HG03457 (cell line): ENCODE measurements around the gene CADPS.

Experiments
- ATAC-seq: cut with Tn5 transposase; IDR thresholded peaks from one replicate; pipeline ENCODE4 v1.9.1; 2021; ENCODE audit warnings: moderate number of reproducible peaks; ENCODE audit not compliant: unreplicated experiment

The CADPS gene

DNA sequence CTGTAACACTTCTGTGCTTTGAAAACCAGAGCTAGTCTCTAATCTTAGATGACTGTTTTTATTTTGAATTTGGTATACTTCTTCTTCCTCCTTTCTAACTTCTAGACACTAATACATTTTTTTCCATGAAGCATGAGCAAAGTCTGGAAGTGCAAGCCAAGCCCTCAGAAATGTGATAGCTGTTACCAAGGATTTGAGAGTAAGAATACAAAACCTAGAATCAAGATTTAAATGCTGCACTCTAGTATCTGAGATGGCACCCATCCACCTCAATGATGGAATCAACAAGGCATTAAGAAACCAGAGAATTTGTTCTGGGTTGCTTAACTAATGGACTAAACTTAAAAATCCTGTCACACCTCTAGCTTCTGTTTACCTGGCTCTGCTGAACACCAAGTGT, 511.0 kb downstream of the CADPS start:
- ATAC-seq, result no peak

DNA sequence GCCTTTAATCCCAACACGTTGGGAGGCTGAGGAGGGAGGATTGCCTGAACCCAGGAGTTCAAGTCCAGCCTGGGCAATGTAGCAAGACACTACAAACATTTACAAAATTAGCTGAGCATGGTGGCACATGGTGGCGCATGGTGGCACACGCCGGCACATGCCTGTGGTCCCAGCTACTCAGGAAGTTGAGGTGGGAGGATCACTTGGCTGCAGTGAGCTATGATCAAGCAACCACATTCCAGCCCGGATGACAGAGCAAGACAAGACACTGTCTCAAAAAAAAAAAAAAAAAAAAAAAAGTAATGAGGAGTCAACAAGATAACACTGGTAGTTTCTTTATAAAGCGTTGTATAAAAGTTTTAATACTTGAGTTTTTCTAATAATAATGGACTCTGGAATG, 511.9 kb downstream of the CADPS start:
- no peak for ATAC-seq

GRCh38 chr3:62361824-62362223, 513.4 kb downstream of the CADPS start:
- peak; percentile 19 for ATAC-seq

DNA sequence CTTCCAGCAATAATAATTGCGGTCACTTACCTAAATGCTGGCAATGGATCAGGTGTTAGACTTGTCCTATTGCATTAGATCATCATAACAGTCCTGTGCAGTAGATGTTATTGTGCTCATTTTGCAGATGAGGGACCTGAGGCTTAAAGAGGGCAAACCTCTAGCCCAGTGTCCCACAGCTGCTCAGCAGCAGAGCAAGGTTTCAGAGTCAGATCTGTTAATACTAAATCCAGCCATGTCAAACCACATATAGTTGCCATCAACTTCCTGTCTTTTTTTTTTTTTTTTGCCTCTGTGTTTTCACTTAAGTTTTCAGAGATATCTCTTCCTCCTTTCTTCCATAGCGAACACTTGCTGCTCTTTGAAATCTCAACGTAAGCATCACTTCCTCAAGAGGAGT, 514.0 kb downstream of the CADPS start:
- ATAC-seq, result peak; percentile 88

DNA sequence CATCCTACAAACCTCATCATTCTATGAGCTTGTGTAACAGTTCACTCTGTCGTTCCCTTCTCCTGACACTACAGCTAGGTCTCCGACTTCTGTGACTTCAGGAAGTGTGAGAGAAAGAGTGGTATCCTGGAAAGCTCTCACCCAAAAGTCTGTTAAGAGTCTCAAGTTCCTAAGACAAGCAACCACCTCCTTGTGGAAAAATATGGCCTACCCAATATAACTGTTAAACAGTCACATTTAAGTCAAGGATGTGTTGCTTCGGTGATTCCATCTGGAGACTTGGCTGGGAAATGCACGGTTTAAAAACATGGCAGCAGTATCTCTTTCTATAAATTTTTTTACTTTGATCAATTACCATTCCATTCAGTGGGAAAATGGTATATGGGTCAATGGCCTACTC, 515.7 kb downstream of the CADPS start:
- ATAC-seq, result no peak

DNA sequence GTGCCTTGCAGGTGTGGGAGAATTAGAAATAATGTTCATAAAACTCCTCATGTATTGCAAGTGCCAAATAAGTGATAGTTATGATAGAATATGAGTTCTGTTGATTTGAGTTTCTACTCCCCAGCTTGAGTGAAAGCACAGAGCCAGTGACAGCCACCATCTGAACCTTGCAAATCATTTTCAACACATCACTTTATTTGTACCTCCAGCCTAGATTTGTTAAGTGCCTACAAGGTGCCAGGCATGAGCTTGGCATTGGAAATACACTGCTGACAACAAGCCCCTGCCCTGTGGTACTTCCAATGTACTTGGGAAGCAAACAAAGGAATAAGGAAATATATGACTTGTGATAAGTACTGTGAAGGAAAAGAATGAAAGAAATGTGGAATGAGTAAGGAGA, 518.9 kb downstream of the CADPS start:
- no peak for ATAC-seq

GRCh38 chr3:62355703-62356102, 519.5 kb downstream of the CADPS start:
- ATAC-seq, result no peak
